SK-N-SH treated with all-trans-retinoic acid at 6 μM for 48 hours (cell line): ENCODE data around the gene FMN1.

ENCODE experiments used
- ARNTL ChIP-seq: fragments of 450-650 bp; formaldehyde crosslinking; IDR thresholded peaks from 2 replicates; pipeline ENCODE4 v1.5.0; 2020; ENCODE audit warnings: low read depth, mild to moderate bottlenecking, moderate library complexity, borderline replicate concordance
- CSDC2 ChIP-seq: fragments of 250-450 bp; sonication (Bioruptor Pico); IDR thresholded peaks from 2 replicates; pipeline ENCODE4 v1.5.0; 2020; ENCODE audit warnings: mild to moderate bottlenecking, moderate library complexity
- GLIS3 ChIP-seq: fragments of 250-450 bp; sonication (Bioruptor Pico); IDR thresholded peaks from 2 replicates; pipeline ENCODE4 v1.5.0; 2020; ENCODE audit warnings: mild to moderate bottlenecking, moderate library complexity
- ISL1 ChIP-seq: fragments of 250-450 bp; sonication (Bioruptor Pico); IDR thresholded peaks from 2 replicates; pipeline ENCODE4 v2.1.2; 2022; ENCODE audit warnings: mild to moderate bottlenecking, moderate library complexity
- OSR1 ChIP-seq: fragments of 250-450 bp; sonication (Bioruptor Pico); IDR thresholded peaks from 2 replicates; pipeline ENCODE4 v1.8.0; 2022; ENCODE audit warnings: moderate library complexity, mild to moderate bottlenecking, inconsistent platforms
- PPARA ChIP-seq: fragments of 250-450 bp; sonication (Bioruptor Pico); IDR thresholded peaks from 2 replicates; pipeline ENCODE4 v1.5.0; 2020; ENCODE audit warnings: mild to moderate bottlenecking, borderline replicate concordance
- TOX ChIP-seq: fragments of 250-450 bp; sonication (Bioruptor Pico); IDR thresholded peaks from 2 replicates; pipeline ENCODE4 v1.8.0; 2021; ENCODE audit warnings: mild to moderate bottlenecking, moderate library complexity, borderline replicate concordance
- ZC3H10 ChIP-seq: fragments of 250-450 bp; sonication (Bioruptor Pico); IDR thresholded peaks from 2 replicates; pipeline ENCODE4 v1.5.1; 2021; ENCODE audit warnings: mild to moderate bottlenecking, moderate library complexity
- ZFP3 ChIP-seq: fragments of 250-450 bp; sonication (Bioruptor Pico); IDR thresholded peaks from 2 replicates; pipeline ENCODE4 v1.5.0; 2020; ENCODE audit warnings: mild to moderate bottlenecking, moderate library complexity
- ZNF565 ChIP-seq: fragments of 450-650 bp; formaldehyde crosslinking; conservative IDR thresholded peaks from 2 replicates; pipeline ENCODE4 v1.5.0; 2020; ENCODE audit warnings: low read depth, mild to moderate bottlenecking, moderate library complexity
- TF ChIP-seq, protein P1 (sequence below): fragments of 250-450 bp; sonication (Bioruptor Pico); IDR thresholded peaks from 2 replicates; pipeline ENCODE4 v1.8.0; 2020; ENCODE audit warnings: mild to moderate bottlenecking, moderate library complexity, borderline replicate concordance
- TF ChIP-seq, protein P2 (sequence below): fragments of 250-450 bp; sonication (Bioruptor Pico); IDR thresholded peaks from 2 replicates; pipeline ENCODE4 v1.5.1; 2021; ENCODE audit warnings: mild to moderate bottlenecking, moderate library complexity
- TF ChIP-seq, protein P3 (sequence below): fragments of 250-450 bp; sonication (Bioruptor Pico); IDR thresholded peaks from 2 replicates; pipeline ENCODE4 v1.8.0; 2021; ENCODE audit warnings: low read depth, mild to moderate bottlenecking, moderate library complexity, borderline replicate concordance
- TF ChIP-seq, protein P4 (sequence below): fragments of 250-450 bp; sonication (Bioruptor Pico); IDR thresholded peaks from 2 replicates; pipeline ENCODE4 v1.5.1; 2020; ENCODE audit warnings: low read depth, mild to moderate bottlenecking, moderate library complexity

DNA sequence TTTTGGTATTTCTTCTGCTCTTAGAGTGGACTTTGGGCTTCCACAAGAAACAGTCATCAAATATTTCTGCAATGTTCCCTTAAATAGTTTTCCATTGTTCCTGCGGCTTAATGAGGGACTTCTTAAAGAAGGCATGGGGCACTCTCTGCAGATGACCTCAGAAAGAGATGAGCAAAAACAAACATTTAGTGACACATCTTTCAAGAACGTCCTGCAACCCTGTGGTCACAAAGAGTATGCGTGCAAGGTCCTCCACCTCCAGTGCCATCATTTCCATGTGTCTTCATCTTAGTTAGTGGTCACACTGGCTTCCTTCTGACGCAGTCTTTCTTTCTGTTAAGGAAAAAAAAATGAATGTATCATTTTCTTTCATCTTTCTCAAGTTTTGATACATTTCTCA lies 420.5 kb downstream of the FMN1 start:
- TF ChIP-seq, protein P1, sequence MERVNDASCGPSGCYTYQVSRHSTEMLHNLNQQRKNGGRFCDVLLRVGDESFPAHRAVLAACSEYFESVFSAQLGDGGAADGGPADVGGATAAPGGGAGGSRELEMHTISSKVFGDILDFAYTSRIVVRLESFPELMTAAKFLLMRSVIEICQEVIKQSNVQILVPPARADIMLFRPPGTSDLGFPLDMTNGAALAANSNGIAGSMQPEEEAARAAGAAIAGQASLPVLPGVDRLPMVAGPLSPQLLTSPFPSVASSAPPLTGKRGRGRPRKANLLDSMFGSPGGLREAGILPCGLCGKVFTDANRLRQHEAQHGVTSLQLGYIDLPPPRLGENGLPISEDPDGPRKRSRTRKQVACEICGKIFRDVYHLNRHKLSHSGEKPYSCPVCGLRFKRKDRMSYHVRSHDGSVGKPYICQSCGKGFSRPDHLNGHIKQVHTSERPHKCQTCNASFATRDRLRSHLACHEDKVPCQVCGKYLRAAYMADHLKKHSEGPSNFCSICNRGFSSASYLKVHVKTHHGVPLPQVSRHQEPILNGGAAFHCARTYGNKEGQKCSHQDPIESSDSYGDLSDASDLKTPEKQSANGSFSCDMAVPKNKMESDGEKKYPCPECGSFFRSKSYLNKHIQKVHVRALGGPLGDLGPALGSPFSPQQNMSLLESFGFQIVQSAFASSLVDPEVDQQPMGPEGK, result no peak
- TF ChIP-seq, protein P2, sequence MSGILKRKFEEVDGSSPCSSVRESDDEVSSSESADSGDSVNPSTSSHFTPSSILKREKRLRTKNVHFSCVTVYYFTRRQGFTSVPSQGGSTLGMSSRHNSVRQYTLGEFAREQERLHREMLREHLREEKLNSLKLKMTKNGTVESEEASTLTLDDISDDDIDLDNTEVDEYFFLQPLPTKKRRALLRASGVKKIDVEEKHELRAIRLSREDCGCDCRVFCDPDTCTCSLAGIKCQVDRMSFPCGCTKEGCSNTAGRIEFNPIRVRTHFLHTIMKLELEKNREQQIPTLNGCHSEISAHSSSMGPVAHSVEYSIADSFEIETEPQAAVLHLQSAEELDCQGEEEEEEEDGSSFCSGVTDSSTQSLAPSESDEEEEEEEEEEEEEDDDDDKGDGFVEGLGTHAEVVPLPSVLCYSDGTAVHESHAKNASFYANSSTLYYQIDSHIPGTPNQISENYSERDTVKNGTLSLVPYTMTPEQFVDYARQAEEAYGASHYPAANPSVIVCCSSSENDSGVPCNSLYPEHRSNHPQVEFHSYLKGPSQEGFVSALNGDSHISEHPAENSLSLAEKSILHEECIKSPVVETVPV, result no peak
- TF ChIP-seq, protein P3, sequence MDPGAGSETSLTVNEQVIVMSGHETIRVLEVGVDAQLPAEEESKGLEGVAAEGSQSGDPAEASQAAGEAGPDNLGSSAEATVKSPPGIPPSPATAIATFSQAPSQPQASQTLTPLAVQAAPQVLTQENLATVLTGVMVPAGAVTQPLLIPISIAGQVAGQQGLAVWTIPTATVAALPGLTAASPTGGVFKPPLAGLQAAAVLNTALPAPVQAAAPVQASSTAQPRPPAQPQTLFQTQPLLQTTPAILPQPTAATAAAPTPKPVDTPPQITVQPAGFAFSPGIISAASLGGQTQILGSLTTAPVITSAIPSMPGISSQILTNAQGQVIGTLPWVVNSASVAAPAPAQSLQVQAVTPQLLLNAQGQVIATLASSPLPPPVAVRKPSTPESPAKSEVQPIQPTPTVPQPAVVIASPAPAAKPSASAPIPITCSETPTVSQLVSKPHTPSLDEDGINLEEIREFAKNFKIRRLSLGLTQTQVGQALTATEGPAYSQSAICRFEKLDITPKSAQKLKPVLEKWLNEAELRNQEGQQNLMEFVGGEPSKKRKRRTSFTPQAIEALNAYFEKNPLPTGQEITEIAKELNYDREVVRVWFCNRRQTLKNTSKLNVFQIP, result no peak
- TF ChIP-seq TOX (CRISPR knock-in tag) (no peak), ISL1 (CRISPR knock-in tag) (no peak), PPARA (CRISPR knock-in tag) (no peak), ZC3H10 (CRISPR knock-in tag) (no peak), ZFP3 (no peak), ARNTL (CRISPR knock-in tag) (no peak), ZNF565 (CRISPR knock-in tag) (no peak), GLIS3 (CRISPR knock-in tag) (no peak), OSR1 (CRISPR knock-in tag) (no peak), CSDC2 (no peak)
- TF ChIP-seq, protein P4, sequence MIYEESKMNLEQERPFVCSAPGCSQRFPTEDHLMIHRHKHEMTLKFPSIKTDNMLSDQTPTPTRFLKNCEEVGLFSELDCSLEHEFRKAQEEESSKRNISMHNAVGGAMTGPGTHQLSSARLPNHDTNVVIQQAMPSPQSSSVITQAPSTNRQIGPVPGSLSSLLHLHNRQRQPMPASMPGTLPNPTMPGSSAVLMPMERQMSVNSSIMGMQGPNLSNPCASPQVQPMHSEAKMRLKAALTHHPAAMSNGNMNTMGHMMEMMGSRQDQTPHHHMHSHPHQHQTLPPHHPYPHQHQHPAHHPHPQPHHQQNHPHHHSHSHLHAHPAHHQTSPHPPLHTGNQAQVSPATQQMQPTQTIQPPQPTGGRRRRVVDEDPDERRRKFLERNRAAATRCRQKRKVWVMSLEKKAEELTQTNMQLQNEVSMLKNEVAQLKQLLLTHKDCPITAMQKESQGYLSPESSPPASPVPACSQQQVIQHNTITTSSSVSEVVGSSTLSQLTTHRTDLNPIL (CRISPR knock-in tag), result no peak
